VCaP (cell line): Measurements from ENCODE around the gene MLPH.

Experiments
- H3K27ac ChIP-seq: fragments of 450-650 bp; 2 replicates; pipeline ENCODE4 v1.5.1; 2017
- CTCF ChIP-seq: fragments of 450-650 bp; conservative IDR thresholded peaks from 2 replicates; pipeline ENCODE4 v1.5.1; 2017; ENCODE audit warnings: mild to moderate bottlenecking, moderate library complexity

MLPH gene

DNA sequence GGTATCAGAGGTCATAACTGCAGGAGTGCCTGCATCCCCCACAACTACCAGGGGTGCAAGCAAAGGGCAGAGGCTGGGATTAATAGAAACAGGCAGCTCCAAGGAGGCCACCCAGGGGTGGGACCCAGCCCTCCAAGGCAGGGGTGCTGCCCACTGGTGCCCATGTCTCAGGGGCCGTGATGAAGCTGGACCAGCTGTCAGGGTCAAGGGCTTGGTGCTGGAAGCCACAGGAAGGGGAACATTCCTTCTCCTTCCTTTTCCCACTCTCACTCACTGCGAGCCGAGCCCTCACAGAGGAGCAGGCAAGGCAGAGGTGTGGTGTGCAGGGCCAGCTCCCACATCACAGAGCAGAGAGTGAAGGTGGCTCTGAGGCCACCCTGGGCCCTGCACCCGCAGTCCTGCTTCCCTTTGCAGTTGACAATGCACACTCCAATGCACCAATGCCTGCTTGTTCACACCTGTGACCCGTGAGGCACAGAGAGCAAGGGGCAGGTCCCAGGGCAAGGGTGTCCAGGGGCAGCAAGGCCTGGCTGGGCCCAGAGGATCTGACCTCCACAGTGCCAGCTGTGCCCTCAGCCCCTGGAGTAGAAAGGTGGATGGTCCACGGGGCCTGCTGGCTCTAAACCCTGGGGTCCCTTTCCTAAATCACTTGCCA lies 28.7 kb downstream of the MLPH start:
- H3K27ac ChIP-seq, result no peak overlapping the region
- no peak for TF ChIP-seq CTCF

GRCh38 chr2:237517163-237517562 lies 30.1 kb downstream of the MLPH start:
- no peak for TF ChIP-seq CTCF
- H3K27ac ChIP-seq, result no peak overlapping the region

DNA sequence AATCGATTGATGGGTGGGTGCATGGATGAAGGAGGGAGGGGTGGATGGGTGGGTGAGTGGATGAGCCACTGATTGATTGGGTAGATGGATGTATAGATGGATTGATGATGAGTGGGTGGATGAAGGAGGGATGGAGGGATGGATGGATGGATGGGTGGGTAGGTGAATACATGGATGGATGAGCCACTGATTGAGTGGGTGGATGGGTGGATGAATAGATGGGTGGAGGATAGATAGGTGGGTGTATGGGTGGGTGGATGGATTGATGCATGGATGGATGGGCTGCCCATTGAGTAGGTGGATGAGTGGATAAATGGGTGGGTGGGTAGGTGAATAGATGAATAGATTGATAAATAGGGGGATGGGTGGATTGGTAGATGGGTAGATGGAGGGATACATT lies 30.9 kb downstream of the MLPH start:
- no peak overlapping the region for H3K27ac ChIP-seq
- no peak for TF ChIP-seq CTCF

DNA sequence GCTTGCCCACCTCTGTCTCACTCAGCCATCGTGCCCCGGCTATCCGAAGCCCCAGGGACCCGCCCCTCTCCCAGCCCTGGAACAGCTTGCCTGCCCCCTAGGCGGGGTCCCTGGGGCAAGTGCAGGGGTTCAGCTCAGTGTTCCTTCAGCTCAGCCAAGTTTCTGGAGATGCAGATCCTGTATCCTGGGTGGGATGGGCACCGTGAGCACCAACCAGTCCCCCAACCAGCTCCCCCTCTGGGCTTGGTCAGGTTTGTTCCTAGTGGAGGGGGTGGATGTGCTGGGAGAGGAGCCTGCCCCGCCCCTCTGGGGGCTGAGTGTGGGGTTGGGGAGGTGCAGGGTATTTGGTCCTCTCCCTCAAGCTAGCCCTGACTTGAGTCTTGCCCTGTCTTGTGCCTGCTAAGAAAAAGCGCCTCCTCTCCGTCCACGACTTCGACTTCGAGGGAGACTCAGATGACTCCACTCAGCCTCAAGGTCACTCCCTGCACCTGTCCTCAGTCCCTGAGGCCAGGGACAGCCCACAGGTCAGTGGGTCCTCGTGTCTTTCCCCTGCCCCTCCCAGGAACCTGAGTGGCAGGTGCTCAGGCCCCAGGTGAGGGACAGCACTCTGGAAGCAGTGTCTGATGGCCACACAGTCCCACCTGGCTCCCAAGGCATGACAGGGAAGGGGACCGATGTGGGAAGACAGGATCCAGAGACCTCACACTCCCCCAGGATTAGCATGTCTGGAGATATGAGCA lies 32.6 kb downstream of the MLPH start:
- no peak for TF ChIP-seq CTCF
- no peak overlapping the region for H3K27ac ChIP-seq

- no peak overlapping the region for H3K27ac ChIP-seq
- no peak for TF ChIP-seq CTCF
Observed at GRCh38 chr2:237520290-237520689, 33.2 kb downstream of the MLPH start.

- no peak for TF ChIP-seq CTCF
- no peak overlapping the region for H3K27ac ChIP-seq
Observed at GRCh38 chr2:237524631-237525030, 37.6 kb downstream of the MLPH start.

DNA sequence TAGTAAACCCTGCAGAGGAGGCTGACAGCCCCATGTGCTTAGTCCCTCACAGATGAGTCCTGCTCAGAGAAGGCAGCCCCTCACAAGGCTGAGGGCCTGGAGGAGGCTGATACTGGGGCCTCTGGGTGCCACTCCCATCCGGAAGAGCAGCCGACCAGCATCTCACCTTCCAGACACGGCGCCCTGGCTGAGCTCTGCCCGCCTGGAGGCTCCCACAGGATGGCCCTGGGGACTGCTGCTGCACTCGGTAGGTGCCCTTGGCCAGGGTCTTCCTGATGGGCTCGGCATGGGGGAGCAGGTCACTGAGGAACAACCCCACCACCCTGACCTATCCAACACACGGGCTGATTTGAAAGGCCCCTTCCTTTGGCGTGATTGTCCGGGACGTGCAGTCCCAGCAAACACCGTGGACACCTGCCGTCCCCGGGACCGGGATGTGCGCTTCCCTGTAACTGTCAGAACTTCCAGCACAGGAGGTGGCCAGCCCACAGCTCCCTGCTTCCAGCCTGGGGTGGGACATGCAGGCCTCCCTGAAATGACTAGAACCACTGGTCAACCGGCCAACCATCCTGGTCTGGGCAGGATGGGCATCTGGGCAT lies 38.6 kb downstream of the MLPH start:
- no peak for TF ChIP-seq CTCF
- no peak overlapping the region for H3K27ac ChIP-seq
